Activated naive CD4-positive, alpha-beta T cell treated with anti-CD3 and anti-CD28 coated beads, Interleukin-2, amount 10 ng/mL, durations not matched to agents 7 days and 5 days (primary cell): ENCODE results near the gene IGF2R.

ENCODE experiments used
- CTCF ChIA-PET: fragments of 350-600 bp; sonication (Branson Sonifier 250); formaldehyde crosslinking; loops from one replicate; lab custom pipeline; 2021; ENCODE audit warnings: antibody characterized with exemption; lab: Charles Lee
- DNase-seq: peaks from one replicate; pipeline ENCODE4 v3.0.0-alpha.2; 2020
- H3K27ac Mint-ChIP-seq: one replicate; pipeline ENCODE4 v1.8.0; 2021; ENCODE audit warnings: mild to moderate bottlenecking, moderate library complexity, mixed read lengths
- H3K27me3 Mint-ChIP-seq: one replicate; pipeline ENCODE4 v1.8.0; 2021; ENCODE audit warnings: mild to moderate bottlenecking, mixed read lengths
- H3K36me3 Mint-ChIP-seq: one replicate; pipeline ENCODE4 v1.8.0; 2021; ENCODE audit warnings: mixed read lengths
- H3K4me1 Mint-ChIP-seq: one replicate; pipeline ENCODE4 v1.8.0; 2021; ENCODE audit warnings: mixed read lengths
- H3K4me3 Mint-ChIP-seq: one replicate; pipeline ENCODE4 v1.8.0; 2021; ENCODE audit warnings: mild to moderate bottlenecking, moderate library complexity, mixed read lengths
- H3K9me3 Mint-ChIP-seq: one replicate; pipeline ENCODE4 v1.8.0; 2021; ENCODE audit warnings: mixed read lengths

IGF2R gene

GRCh38 chr6:160073272-160073671 lies 104.4 kb downstream of the IGF2R start:
- DNase-seq: no peak
- H3K27me3 Mint-ChIP-seq: no peaks in the 10 kb centered on the region
- H3K9me3 Mint-ChIP-seq: no peaks in the 10 kb centered on the region
- CTCF ChIA-PET: no interaction called here
- H3K27ac Mint-ChIP-seq: no peak overlapping the region
- H3K4me1 Mint-ChIP-seq: peaks cover 46% of the 10 kb centered on the region
- H3K4me3 Mint-ChIP-seq: no peak overlapping the region
- peaks cover 86% of the 10 kb centered on the region for H3K36me3 Mint-ChIP-seq

DNA sequence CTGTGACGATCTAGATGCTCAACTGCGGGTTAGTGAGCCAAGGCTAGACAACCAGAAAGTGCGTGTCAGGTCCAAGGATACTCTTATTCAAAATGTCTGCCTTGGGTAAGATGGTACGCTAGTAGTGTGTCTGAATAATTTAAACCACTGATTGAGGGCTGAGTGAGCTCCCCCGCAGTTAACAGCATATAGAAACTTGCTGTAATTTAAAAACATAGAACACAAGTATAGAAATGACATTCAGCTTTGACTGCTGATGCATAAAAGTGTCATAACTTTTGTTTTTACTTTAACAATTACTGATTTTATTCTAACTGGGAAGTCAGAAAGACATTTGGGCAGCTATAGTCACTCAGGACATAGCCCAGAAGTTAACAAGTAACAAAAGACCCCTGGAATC lies 107.1 kb downstream of the IGF2R start:
- DNase-seq: no peak

DNA sequence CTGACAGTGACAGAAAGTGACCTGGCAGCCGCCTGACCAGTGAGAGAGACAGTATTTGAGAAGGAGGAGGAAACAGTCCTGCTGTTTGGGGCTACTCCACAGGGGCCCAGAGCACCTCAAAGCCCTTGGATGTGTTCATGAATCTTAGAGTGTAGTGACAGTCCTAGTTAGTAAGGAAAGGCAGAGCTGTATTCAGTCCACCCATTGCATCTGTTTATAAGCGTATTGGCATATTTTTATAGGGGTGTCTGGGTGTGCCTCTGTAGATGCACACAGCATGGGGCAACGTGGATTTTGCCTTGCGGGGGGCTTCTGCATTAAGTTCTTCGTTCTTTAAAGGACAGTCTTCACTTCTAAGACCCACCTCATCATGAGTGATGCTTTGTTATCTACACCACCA lies 108.1 kb downstream of the IGF2R start:
- Mint-ChIP-seq H3K27me3 (no peaks in the 10 kb centered on the region), H3K4me1 (peaks cover 9% of the 10 kb centered on the region), H3K36me3 (peaks cover 76% of the 10 kb centered on the region), H3K4me3 (no peak overlapping the region), H3K27ac (peak overlapping the region; percentile 66), H3K9me3 (no peaks in the 10 kb centered on the region)
- CTCF ChIA-PET: no interaction called here
- DNase-seq: no peak

More for the DNA sequence above, 107.1 kb downstream of the IGF2R start:
- Mint-ChIP-seq H3K9me3 (no peaks in the 10 kb centered on the region), H3K36me3 (peaks cover 75% of the 10 kb centered on the region), H3K27me3 (no peaks in the 10 kb centered on the region), H3K4me3 (no peak overlapping the region), H3K27ac (no peak overlapping the region), H3K4me1 (peaks cover 19% of the 10 kb centered on the region)
- CTCF ChIA-PET: interaction anchor here (0.7 kb wide), 1 partner anchor 9 kb away, joined by 3 read pairs; no protein-coding TSS in a partner anchor

GRCh38 chr6:160077526-160077925 lies 108.6 kb downstream of the IGF2R start:
- no peak overlapping the region for H3K27ac Mint-ChIP-seq
- no peaks in the 10 kb centered on the region for H3K27me3 Mint-ChIP-seq
- CTCF ChIA-PET: no interaction called here
- H3K9me3 Mint-ChIP-seq: no peaks in the 10 kb centered on the region
- H3K4me3 Mint-ChIP-seq: no peak overlapping the region
- peaks cover 73% of the 10 kb centered on the region for H3K36me3 Mint-ChIP-seq
- no peak for DNase-seq
- peaks cover 4% of the 10 kb centered on the region for H3K4me1 Mint-ChIP-seq

DNA sequence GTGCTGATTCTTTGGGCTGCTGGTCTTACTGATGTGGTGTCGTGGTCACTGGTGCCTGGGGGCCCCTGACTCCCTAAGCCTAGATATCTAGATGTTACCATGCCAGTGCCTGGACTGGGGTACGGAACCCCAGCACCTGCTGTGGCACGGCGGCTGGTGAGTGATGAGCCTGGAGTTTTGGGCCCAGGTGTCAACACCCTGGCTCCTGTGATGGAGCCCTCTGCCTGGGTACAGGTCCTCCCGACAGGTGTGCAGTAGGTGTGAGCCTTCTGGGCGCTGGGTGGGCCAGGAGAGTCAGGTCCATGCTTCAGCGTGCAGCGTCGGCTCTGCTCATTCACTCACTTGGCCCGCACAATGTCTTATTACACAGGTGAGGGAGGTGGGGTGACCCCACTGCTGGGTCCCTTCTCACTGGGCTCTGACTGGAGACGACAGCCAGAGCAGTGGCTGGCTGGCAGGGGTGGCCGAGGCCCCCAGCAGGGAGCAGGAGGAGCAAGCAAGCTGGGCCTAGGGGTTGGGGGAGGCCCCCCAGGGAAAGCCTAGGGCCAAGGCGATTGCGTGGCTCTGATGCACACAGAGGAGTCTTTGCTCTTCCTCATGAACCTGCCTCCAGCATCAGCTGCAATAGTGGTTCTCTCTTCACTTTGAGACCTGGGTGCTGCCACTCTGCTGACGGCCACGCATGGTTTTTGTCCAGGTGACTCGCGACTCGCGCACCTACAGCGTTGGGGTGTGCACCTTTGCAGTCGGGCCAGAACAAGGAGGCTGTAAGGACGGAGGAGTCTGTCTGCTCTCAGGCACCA lies 110.2 kb downstream of the IGF2R start:
- Mint-ChIP-seq H3K9me3 (no peaks in the 10 kb centered on the region), H3K4me1 (no peaks in the 10 kb centered on the region), H3K27me3 (no peaks in the 10 kb centered on the region), H3K27ac (no peak overlapping the region), H3K4me3 (no peak overlapping the region), H3K36me3 (peaks cover 73% of the 10 kb centered on the region)
- no peak for DNase-seq
- CTCF ChIA-PET: interaction anchor here (1.0 kb wide), 1 partner anchor 376 kb away, joined by 3 read pairs; no protein-coding TSS in a partner anchor

DNA sequence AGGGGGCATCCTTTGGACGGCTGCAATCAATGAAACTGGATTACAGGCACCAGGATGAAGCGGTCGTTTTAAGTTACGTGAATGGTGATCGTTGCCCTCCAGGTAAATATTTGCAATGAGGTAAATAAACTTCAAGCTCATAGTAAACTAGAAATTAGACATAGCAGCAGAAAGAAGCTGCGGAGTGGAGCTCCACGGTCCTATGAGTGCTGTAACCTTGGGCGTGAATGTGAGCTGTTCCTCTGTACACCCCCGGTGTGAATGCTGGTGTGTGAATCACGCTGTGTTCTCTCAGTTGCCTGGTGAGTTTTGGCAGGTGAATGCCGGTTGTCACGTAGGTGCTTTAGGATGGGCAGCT lies 110.8 kb downstream of the IGF2R start:
- no peaks in the 10 kb centered on the region for H3K27me3 Mint-ChIP-seq
- H3K9me3 Mint-ChIP-seq: no peaks in the 10 kb centered on the region
- H3K4me1 Mint-ChIP-seq: no peaks in the 10 kb centered on the region
- H3K4me3 Mint-ChIP-seq: no peak overlapping the region
- no peak for DNase-seq
- H3K36me3 Mint-ChIP-seq: peaks cover 72% of the 10 kb centered on the region
- CTCF ChIA-PET: interaction anchor here (1.0 kb wide), 1 partner anchor 376 kb away, joined by 3 read pairs; no protein-coding TSS in a partner anchor
- H3K27ac Mint-ChIP-seq: no peak overlapping the region

- H3K4me3 Mint-ChIP-seq: no peak overlapping the region
- no peaks in the 10 kb centered on the region for H3K27me3 Mint-ChIP-seq
- DNase-seq: no peak
- H3K4me1 Mint-ChIP-seq: peaks cover 3% of the 10 kb centered on the region
- CTCF ChIA-PET: interaction anchor here (1.0 kb wide), 1 partner anchor 375 kb away, joined by 3 read pairs; no protein-coding TSS in a partner anchor
- H3K9me3 Mint-ChIP-seq: no peaks in the 10 kb centered on the region
- peaks cover 73% of the 10 kb centered on the region for H3K36me3 Mint-ChIP-seq
- no peak overlapping the region for H3K27ac Mint-ChIP-seq
These were observed 111.2 kb downstream of the IGF2R start for GRCh38 chr6:160080097-160080496.

DNA sequence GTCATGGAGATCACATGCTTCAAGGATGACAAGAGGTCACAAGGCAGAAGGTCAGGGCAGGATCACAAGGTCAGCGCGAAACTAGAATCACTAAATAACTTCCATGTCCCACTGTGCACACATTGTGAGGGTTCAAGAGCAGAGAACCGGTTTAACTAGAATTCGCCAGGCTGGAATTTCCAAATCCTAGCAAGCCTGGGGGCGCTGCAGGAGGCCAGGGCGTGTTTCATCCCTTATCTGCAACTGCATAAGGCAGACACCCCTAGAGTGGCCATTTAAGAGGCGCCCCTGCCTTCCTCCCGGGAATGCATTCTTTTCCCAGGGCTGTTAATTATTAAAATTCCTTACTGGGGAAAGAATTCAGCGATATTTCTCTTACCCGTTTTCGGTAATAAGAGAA lies 112.5 kb downstream of the IGF2R start:
- no peak overlapping the region for H3K27ac Mint-ChIP-seq
- peaks cover 11% of the 10 kb centered on the region for H3K4me1 Mint-ChIP-seq
- H3K9me3 Mint-ChIP-seq: no peaks in the 10 kb centered on the region
- peaks cover 79% of the 10 kb centered on the region for H3K36me3 Mint-ChIP-seq
- H3K27me3 Mint-ChIP-seq: no peaks in the 10 kb centered on the region
- no peak for DNase-seq
- CTCF ChIA-PET: interaction anchor here (0.6 kb wide), 1 partner anchor 259 kb away, joined by 3 read pairs; no protein-coding TSS in a partner anchor
- no peak overlapping the region for H3K4me3 Mint-ChIP-seq

DNA sequence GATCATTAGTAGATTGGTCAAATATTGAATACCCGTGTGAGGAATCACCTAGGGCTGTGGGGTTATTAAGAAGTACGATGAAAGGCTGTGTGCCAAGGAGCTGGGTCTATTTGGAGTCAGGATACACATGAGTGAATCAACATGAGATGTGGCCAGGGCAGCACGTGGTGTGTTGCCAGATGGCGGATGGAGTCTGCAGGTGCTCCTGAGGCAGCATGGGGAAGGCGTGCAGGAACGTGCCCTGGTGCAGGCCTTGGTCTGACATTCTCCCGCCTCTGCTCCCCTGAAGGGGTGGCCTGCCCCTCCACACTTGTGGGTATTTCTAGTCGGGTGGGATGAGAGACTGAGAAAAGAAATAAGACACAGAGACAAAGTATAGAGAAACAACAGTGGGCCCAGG lies 113.7 kb downstream of the IGF2R start:
- H3K4me3 Mint-ChIP-seq: no peak overlapping the region
- no peak for DNase-seq
- H3K27me3 Mint-ChIP-seq: no peaks in the 10 kb centered on the region
- H3K4me1 Mint-ChIP-seq: peaks cover 11% of the 10 kb centered on the region
- peaks cover 77% of the 10 kb centered on the region for H3K36me3 Mint-ChIP-seq
- CTCF ChIA-PET: interaction anchor here (0.7 to 0.8 kb wide), 2 partner anchors 15 to 374 kb away, joined by 3 to 4 read pairs; no protein-coding TSS in a partner anchor
- no peaks in the 10 kb centered on the region for H3K9me3 Mint-ChIP-seq
- H3K27ac Mint-ChIP-seq: peak overlapping the region; percentile 69

GRCh38 chr6:160084198-160084776 lies 115.4 kb downstream of the IGF2R start:
- Mint-ChIP-seq H3K9me3 (no peaks in the 10 kb centered on the region), H3K4me3 (no peak overlapping the region), H3K4me1 (peaks cover 11% of the 10 kb centered on the region), H3K27me3 (no peaks in the 10 kb centered on the region), H3K36me3 (peaks cover 77% of the 10 kb centered on the region), H3K27ac (no peak overlapping the region)
- no peak for DNase-seq
- CTCF ChIA-PET: no interaction called here

DNA sequence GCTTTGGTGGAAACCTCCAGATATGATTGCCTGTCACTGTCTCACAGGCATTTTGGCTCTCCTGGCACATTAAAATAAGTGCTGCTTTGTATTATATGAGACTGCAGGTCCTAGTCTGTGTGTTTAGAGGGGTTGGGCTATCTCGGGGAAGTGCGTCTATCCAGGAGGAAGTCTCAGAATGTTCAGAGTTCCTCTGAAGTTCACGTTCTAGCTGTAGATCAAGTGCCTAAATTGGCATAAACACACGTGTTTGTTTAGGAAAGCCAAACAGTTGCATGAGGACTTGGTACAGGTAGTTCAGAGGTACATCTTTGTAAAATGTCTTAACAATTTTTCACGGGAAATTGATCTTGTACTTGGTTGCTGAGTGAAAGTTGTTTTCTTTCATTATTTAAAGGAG lies 116.3 kb downstream of the IGF2R start:
- Mint-ChIP-seq H3K27ac (peak overlapping the region; percentile 7), H3K4me1 (peaks cover 11% of the 10 kb centered on the region), H3K36me3 (peaks cover 78% of the 10 kb centered on the region), H3K4me3 (no peak overlapping the region), H3K9me3 (no peaks in the 10 kb centered on the region), H3K27me3 (no peaks in the 10 kb centered on the region)
- CTCF ChIA-PET: interaction anchor here (1.7 kb wide), 1 partner anchor 53 kb away, joined by 4 read pairs; no protein-coding TSS in a partner anchor
- DNase-seq: no peak

DNA sequence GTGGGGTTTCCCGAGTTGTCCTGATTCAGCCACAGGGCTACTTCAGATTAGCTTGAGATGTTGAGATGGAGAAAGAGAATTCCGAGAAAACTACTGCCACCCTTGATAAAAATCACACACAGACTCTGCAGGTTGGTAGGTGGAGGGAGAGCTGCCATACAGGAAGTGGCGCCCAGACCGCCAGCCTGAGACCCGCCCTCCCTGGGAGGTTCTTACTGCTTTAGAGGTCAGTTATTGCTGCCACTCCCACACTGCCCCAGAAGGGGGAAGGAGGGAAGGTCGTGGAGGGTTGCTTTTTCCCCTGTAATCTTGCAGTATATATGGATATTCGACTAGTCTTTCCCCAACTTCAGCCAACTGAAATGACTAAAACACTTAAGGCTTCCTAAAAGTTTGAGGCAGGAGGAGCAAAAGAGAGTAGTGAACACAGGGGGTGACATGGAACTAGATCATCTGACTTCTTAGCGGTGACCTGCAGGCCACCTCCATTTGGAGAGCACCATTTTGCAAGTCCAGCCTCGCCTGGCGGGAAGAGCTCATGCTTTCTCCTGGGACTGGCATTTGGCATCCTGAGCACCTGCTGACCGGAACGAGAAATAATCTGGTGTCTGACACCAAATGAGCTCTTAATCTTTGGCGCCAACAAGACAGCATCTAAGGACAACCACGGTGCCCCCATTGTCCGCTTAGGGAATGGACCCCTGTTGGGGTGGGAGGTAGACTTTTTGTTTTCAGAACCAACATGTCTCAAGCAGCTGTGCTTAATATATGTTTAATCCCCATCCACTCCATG lies 117.0 kb downstream of the IGF2R start:
- no peaks in the 10 kb centered on the region for H3K9me3 Mint-ChIP-seq
- no peaks in the 10 kb centered on the region for H3K27me3 Mint-ChIP-seq
- CTCF ChIA-PET: interaction anchor here (1.7 kb wide), 1 partner anchor 52 kb away, joined by 4 read pairs; no protein-coding TSS in a partner anchor
- no peak overlapping the region for H3K4me3 Mint-ChIP-seq
- peak overlapping the region; percentile 63 for H3K27ac Mint-ChIP-seq
- peaks cover 75% of the 10 kb centered on the region for H3K36me3 Mint-ChIP-seq
- DNase-seq: no peak
- H3K4me1 Mint-ChIP-seq: peaks cover 11% of the 10 kb centered on the region

DNA sequence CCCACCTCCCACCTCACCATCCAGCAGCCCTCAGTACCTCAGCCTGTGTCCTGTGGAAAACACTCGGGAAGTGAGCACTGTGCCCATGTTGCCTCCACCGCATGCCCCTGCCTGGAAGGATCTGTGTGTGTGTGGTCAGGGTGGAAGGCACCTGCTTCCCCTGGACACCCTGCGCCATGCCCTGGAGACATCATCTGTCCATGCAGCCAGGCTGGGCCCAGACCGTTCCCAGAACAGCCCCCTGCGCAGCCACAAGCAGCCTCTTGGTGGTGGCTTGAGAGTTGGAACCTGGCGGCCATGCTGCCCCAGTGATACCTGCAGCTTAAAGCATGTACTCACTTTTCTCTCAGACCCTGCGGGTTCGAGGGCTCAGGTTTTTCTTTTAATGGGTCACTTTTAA lies 117.9 kb downstream of the IGF2R start:
- Mint-ChIP-seq H3K27ac (no peak overlapping the region), H3K4me1 (peaks cover 11% of the 10 kb centered on the region), H3K9me3 (no peaks in the 10 kb centered on the region), H3K4me3 (no peak overlapping the region), H3K27me3 (no peaks in the 10 kb centered on the region), H3K36me3 (peaks cover 71% of the 10 kb centered on the region)
- CTCF ChIA-PET: interaction anchor here (1.7 kb wide), 1 partner anchor 52 kb away, joined by 4 read pairs; no protein-coding TSS in a partner anchor
- no peak for DNase-seq
